Sigmoid colon (tissue), 4 donors: ENCODE results near the gene CLDN6.

Experiments
- CTCF ChIP-seq, 4 experiments: fragments of 450-650 bp in 3 of 4; fragments of 200-600 bp in 1 of 4; IDR thresholded peaks; one replicate each; pipeline ENCODE4 v1.5.1; 2016 to 2019; ENCODE audit warnings: antibody characterized with exemption in 4 of 4, mild to moderate bottlenecking in 3 of 4, moderate library complexity in 2 of 4
- EP300 ChIP-seq, 4 donors: sonication (generic); formaldehyde crosslinking; IDR thresholded peaks; one replicate each; pipeline ENCODE4 v1.6.1; 2017; ENCODE audit warnings: antibody characterized with exemption in 4 of 4
- POLR2A ChIP-seq, 2 donors: fragments of 450-650 bp; IDR thresholded peaks; one replicate each; pipeline ENCODE4 v1.6.1; 2016; ENCODE audit warnings: antibody characterized with exemption in 2 of 2, mild to moderate bottlenecking in 2 of 2, moderate library complexity in 2 of 2
- POLR2AphosphoS5 ChIP-seq, 4 donors: sonication (generic); formaldehyde crosslinking; IDR thresholded peaks; one replicate each; pipeline ENCODE4 v1.6.1; 2017; ENCODE audit warnings: antibody characterized with exemption in 4 of 4

GRCh38 chr16:2985462-2985861, 32.5 kb downstream of the CLDN6 start:
- TF ChIP-seq POLR2A (IDR thresholded peaks at IDR 0.05) (no peak), POLR2AphosphoS5 (IDR thresholded peaks at IDR 0.05) (no peak), CTCF (IDR thresholded peaks at IDR 0.05) (no peak), EP300 (IDR thresholded peaks at IDR 0.05) (no peak)
